GM18517 (cell line): ENCODE results near the gene KICS2.
"Not testable (repeated sequence)": the region's sequence is repeated elsewhere in the genome, so short reads cannot be mapped to it uniquely, and the experiment has no call there.

ENCODE experiments used
- ATAC-seq: cut with Tn5 transposase; IDR thresholded peaks from one replicate; pipeline ENCODE4 v1.9.1; 2021; ENCODE audit warnings: mild to moderate bottlenecking, moderate library complexity; ENCODE audit not compliant: unreplicated experiment

KICS2 gene

DNA sequence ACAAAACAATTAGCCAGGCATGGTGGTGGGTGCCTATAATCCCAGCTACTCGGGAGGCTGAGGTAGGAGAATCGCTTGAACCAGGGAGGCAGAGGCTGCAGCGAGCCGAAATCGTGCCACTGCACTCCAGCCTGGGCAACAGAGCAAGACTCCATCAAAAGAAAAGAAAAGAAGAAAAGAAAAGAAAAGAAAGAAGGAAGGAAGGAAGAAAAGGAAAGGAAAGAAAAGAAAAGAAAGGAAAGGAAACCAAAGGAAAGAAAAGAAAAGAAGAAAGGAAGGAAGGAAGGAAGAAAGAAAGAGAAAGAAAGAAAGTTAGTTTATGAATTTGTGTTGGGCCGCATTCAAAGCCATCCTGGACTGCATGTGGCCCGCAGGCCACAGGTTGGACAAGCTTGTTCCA, 4.5 kb downstream of the KICS2 start:
- not testable (repeated sequence) for ATAC-seq

DNA sequence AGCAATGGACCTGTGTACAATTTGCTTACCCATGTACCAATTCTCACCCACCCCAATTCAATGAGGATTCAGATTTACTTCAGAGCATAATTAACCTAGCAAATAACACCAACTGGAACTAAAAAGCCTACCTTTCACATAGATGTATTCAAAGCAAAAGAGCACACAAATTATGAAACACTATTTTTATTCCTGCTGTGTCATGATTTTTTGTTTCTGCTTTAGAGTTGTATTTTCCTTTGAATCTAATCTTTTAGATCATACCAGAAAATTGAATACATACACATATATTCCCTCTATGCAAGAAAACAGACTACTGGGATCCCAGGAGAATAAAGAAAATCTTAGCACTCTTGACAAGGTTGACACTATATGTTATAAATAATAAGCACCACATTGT, 5.9 kb downstream of the KICS2 start:
- no peak for ATAC-seq

DNA sequence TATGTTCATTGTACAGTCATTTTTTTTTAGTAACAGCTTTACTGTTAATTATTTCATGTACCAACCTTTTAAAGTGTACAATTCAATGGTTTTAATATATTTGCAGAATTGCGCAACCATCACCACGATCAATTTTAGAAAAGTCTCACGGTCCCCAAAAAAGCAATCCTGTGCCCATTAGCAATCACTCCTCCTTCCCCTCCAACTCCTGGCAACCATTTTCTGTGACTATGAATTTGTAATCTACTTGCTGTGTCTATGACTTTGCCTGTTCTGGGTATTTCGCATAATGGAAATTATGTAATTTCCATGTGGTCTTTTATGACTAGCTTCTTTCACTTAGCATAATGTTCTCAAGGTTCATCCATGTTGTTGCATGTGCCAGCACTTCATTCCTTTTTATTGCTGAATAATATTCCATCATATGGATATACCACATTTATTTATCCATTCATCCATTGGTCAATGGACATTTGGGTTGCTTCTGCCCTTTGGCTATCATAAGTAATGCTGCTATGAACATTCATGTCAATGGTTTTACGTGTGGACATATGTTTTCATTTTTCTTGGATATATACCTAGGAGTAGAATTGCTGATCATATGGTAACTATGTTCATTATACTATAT, 9.9 kb downstream of the KICS2 start:
- ATAC-seq = no peak

DNA sequence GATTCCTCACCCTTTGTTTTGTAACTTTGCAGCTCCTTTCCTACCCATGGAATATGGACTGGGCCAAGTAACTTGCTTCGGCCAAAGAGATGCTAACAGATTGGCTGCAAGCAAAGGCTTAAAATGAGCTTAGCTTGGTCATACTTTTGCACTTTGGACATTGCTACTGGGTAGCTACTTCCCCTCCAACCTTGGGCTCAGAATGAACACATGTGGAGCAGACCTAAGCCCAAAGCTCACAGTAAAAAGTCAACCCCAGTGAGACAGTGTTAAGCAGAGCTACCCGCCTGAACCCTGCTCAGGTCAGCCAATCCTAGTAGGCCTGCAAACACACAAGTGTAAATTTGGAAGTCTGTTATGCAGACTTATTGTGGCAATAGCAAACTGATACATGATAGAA, 14.6 kb downstream of the KICS2 start:
- ATAC-seq = no peak

DNA sequence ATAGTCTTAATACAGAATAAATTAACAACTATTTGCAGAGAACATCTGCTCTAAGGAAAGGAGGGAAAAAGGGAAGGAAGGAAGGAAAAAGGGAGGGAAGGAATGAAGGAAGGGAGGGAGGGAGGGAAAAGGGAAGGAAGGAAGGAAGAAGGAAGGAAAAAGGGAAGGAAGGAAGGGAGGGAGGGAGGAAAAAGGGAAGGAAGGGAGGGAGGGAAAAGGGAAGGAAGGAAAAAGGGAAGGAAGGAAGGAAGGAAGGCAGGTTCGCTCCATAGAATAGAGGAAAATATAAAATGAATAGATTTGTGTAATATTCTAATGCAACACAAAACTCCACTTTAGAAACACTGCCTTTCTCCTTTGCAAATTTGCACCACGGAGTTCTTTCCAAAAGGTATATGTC, 16.6 kb downstream of the KICS2 start:
- no peak for ATAC-seq

DNA sequence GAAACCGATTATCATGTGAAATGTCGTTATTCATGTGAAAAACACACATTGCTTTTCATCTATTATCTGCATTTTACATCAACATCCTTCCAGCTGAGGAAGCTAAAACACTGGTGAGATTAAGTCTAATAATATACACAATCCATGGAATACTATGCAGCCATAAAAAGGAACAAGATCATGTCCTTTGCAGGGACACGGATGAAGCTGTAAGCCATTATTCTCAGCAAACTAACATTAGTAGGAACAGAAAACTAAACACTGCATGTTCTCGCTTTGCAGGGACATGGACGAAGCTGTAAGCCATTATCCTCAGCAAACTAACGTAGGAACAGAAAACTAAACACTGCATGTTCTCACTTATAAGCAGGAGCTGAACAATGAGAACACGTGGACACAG, 18.3 kb downstream of the KICS2 start:
- ATAC-seq = no peak

DNA sequence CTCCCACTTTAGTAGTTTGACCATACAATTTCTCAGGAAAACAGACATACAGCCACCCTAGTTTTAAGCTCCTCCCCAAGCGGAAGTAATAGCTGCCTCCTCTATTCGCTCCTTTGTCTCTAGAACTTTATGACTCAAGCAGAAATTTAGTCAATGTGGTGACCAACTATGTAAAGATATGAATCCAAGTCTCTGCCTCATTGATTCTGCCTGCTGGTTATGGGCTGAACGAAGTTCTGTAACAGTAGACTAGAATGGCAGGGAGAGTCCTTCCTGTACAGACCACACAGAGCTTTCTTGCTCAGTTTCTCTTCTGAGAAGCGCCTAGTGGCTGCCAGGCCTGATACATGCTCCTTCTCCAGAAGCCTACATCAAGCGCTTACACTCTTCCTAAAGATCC, 19.1 kb downstream of the KICS2 start:
- ATAC-seq = no peak

DNA sequence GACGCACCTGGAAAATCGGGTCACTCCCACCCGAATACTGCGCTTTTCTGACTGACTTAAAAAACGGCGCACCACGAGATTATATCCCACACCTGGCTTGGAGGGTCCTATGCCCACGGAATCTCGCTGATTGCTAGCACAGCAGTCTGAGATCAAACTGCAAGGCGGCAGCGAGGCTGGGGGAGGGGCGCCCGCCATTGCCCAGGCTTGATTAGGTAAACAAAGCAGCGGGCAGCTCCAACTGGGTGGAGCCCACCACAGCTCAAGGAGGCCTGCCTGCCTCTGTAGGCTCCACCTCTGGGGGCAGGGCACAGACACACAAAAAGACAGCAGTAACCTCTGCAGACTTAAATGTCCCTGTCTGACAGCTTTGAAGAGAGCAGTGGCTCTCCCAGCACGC, 26.3 kb downstream of the KICS2 start:
- ATAC-seq = not testable (repeated sequence)

DNA sequence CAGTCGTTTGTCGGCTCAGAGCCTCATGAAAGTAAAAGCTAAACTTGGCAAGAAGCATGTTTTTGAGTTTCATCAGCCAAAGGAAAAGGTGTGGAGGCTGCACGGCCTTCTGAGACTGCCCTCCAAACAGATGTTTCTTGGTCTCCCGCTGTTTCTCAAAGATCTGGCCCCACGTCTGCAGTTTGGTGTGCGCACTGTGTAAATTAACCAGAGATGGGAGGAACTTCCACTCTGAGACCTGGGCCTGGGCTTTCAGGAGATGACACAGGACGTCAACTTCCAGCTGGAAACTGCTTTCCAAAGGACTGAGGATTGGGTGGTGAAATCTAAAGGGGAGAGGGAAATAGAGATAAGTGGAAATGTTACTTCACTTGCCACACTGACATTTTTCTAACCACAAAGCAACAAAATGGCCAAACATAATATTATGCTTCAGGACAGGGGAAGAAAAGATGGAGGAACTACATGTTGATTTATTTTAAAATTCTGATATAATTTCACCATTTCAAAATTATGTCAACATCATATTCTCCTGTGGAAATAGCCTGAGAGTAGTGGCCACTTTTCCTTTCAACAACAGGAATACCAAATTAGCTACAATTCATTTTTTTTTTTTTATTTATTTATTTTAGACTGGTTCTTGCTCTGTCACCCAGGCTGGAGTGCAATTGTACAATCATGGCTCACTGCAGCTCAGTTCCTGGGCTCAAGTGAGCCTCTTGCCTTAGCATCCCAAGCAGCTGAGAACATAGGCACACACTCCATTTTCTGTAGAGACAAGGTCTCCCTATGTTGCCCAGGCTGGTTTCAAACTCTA, 27.6 kb downstream of the KICS2 start:
- no peak for ATAC-seq

DNA sequence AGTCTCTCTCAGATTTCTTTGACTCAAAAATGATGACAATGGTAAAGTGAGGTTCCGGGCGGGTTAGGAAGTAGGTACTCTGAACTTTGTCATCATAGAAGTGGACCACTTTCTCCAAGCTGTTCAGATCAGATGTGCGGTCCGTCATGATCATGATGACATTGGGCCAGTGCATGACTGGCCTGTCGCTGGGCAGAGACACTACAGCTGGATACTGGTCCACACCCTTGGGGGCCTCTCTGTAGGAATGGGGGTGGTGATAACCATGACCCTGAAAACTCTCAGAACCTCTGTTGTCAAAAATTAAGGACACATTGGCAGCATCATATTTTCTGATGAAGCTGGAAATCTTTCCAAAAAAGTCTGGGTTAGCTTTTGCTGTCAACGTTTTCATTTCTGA, 28.2 kb downstream of the KICS2 start:
- no peak for ATAC-seq

DNA sequence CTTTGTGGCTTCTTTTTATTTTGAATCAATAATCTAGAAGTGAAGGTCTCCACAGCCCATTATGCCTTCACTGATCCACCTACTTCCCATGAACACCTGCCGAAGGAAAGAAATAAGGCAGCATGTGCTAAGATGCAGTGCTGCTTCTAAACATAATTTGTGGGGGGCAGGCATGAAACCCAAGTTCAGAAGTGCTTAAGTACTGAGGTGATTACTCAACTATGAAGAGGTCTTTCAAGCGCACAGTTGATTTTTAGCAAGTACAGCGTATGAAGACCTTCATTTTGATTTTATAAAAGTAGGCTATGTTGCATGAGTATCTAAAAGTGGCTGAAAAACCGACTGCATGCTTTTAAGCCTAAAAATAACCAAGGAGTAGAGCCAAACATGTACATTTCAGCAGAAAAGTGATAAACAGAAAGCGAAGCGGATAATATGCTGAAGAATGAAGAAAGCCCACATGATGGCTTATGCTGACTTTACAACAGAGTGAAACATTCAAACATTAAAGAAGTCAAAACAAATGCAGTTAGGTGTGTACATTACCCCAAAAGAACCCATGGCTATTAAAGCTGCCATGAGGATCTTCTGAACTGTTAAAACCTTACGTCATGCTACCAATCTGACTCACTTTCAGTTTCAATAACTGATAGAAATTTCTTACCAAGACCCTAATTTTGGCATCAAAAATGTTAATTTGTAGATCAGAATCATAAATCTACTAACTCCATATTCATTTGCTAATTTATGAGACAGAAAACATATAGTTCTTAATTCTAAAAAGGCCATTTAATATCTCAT, 29.3 kb downstream of the KICS2 start:
- ATAC-seq = peak; percentile 97

DNA sequence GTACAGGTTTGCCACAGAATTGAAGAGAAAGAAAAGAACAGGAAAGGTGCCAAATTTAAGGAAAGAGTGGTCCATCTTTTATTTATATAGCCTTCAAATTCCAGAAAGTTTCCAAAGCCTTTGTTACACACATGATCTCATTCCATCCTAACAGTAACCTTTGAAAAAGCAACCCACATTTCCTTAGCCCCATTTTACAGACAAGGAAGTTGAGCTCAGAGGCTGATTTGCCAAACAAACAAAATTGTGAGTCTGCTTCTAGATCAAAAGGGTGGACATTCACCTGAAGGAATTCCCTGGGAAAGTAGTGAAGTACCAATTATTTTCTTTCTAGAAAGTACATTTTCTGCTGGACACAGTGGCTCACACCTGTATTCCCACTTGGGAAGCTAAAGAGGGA, 32.0 kb downstream of the KICS2 start:
- no peak for ATAC-seq

DNA sequence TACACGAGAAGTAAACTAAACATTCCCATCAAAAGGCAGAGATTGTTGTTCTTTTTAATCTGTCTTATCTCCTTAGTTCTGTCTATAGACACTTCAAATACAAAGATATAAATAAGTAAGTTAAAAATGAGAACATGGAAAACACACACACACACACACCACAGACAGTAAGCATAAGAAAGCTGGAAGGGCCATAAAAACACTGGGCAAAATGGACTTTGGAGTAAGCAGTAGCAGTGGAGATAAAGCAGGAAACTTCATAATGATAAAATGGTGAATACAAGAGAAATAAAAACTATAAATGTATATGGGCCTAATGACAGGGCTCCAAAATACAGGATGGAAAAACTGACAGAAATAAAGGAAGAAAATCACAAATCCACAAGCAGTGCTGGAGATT, 32.6 kb downstream of the KICS2 start:
- no peak for ATAC-seq

DNA sequence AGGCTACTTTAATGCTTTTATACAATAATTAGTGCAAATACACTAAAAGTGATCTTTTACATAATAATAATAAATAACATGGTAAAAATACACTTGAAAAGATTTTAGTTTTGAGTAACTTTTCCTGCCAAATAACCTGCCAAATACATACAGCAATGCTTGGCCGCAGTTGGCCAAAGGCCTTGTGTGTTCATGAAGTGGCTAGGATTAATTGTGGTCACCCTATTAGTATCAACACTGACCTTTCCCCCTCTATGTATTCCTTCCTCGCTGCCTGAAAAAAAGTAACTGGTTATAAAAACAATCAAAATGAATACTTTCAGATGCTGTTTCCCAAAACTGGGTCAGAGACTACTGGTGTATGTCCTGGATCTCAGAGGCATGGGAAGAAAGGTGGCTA, 34.3 kb downstream of the KICS2 start:
- no peak for ATAC-seq

DNA sequence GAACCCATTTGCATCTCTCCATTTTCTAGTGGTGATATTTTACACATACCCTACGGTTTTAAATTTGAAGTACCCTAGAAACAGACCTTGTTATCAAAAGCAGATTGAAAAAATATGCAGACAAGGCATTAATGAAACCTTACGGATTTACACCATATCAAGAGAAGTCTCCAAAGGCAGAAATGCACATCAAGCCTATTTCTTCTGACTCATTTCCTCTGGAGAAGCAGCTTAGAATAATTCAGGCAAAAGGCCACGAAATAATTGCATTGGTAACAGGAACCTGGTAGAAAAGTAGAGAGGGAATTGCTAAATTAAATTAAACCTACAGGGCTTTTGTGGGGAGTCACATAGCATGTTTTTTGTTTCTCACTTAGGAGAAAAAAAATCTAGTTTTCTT, 34.7 kb downstream of the KICS2 start:
- no peak for ATAC-seq

DNA sequence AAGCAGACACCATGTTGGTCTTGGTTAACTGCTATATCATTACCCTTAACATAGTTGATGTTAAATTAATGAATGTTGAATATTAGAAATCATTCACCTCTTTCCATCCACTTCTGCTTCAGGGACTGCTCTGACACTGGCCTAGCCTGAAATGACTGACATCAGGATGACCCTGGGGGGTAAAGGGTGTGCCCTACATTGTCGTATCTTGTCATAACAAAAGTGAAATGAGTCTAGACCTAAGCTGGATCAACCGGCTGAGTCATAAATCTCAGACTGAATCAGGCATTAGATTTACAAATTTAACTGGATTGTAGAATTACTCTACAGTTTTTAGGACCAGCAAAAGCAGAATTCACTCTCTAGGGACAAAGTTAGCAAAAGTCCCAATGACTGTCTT, 35.3 kb downstream of the KICS2 start:
- peak; percentile 84 for ATAC-seq

DNA sequence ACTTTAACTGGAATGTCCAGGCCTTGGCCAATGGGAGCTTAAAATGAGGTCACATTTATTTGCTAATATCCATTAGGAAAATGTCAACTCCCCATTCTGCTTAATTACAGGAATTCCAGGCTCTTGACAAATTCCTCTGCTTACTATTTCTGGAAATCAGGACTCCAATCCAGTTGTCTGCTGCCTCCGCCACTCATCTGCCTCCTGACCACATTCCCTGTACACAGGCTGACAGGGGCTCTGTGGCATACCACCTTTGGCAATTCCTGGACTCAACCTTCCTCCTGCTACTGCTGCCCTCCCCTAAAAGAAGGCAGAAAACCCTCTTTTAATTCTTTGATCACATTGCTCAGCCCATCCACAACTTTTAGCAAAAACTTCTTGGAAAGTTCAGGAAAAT, 37.9 kb downstream of the KICS2 start:
- ATAC-seq = no peak

DNA sequence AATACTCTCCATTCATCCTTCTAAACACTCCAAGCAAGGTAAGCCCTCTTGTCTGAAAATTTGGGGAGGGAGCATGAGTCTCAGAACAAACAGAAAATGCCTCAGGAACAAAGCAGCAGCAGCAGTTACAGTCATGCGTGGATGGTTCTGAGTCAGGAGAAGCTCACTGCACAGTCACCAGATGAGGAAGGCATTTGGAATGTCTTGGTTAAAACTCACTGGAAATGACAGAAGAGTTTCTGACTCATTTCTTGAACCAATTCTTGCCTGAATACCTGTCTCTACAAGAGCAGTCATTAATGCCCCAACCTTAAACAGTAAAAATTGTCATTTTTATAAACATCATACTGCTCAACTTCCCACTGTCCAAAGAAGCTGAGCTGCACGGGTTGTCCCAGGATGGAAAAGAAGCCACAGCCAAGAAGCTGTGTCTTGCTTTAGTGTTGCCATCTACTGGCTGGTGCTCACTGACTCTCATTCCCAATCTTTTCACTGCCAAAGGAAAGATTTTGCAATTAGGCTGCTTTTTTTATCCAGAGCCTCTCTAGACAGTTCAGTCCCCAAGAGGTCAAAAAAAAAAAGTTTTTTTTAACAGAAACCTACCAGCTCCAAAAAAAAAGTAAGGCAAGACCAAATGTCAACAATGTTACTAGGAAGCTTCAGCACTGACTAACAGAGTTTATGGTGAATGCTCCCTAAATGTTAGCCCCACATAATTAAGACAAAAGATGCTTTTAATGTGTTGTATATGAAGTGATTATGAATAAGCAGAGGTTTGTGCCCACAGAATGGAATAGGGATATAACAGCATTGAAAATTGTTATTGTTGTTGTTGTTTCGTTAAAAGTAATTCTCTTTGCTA, 40.4 kb downstream of the KICS2 start:
- ATAC-seq = no peak

DNA sequence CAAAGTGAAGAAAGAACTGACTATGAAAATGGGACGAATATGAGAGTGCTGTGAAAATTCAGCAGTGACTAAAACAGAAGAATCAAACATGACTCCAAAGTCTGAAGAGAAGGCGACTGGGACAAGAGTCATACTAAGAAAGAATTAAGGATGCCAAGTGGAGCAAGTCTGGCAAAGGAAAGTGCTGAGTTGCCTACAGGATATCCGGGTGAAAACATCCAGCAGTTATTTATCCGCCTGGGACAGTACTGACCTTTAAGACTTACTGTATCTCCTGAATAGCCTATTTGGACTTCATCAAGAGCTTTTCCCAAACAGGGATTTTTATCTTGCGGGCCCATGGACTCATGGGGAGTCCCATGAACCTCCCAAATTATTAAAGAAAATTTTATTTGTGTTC, 41.1 kb downstream of the KICS2 start:
- no peak for ATAC-seq

DNA sequence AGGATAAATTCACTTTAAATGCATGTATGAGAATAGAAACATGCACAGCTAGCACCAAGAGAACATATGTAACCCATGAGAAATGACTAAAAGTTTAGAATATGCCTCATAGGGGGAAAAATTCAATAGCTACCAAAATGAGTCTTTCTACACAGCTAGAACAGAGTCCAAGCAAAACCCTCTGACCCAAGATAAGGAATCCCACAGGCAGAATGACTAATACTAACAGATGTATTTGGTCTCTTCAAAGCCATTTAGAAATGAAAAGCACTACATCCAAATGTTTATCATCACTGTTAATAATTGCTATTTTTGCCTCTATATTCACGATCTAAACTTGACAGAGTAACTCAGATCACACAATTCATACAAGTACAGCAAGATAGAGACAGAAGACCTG, 44.0 kb downstream of the KICS2 start:
- no peak for ATAC-seq

DNA sequence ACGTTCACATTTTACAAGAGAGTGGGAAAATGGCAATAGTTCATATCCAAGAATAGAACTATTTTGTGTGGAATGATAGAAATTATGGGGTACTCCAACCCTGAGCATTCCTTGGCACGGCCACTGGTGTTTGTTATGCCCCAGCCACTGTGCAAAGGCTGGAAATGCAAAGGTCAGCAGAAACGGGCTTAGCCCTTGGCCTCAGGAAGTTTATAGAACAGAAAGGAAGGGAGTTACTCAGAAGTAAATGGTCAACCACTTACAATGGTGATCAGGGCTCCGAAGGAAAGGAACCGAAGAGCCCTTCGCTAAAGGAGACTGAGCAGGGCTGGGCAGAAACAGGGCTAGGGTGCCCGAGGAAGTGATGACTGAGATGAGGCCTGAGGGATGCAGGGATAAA, 45.1 kb downstream of the KICS2 start:
- ATAC-seq = no peak
